Astrocyte of the spinal cord (primary cell): ENCODE results near the gene ADAMTS14.

Experiments
- DNase-seq: peaks from one replicate; pipeline ENCODE4 v3.0.0; 2011; ENCODE audit warnings: low read depth, low spot score
- H3K4me3 ChIP-seq: 2 replicates; pipeline ENCODE4 v1.5.1; 2011; ENCODE audit warnings: low read depth, mild to moderate bottlenecking, low read length, moderate library complexity
- CTCF ChIP-seq: IDR thresholded peaks from 2 replicates; pipeline ENCODE4 v1.5.1; 2012; ENCODE audit warnings: low read depth, mild to moderate bottlenecking, low read length, inconsistent platforms
- in situ Hi-C: cut with HindIII; loops from 2 replicates; pipeline ENCODE4 v1.10.0; 2017; ENCODE audit warnings: low sequenced_read_pairs

Gene ADAMTS14

GRCh38 chr10:70699659-70700174 lies 27.4 kb downstream of the ADAMTS14 start:
- H3K4me3 ChIP-seq = no peak overlapping the region
- in situ Hi-C loops = no loop called here
- TF ChIP-seq CTCF = no peak
- DNase-seq = no peak

GRCh38 chr10:70702190-70702763 lies 30.0 kb downstream of the ADAMTS14 start:
- no peak overlapping the region for H3K4me3 ChIP-seq
- in situ Hi-C loops = no loop called here
- DNase-seq = no peak
- TF ChIP-seq CTCF = no peak

- in situ Hi-C loops = no loop called here
- DNase-seq = no peak
- no peak for TF ChIP-seq CTCF
- H3K4me3 ChIP-seq = no peak overlapping the region
Measured at GRCh38 chr10:70704211-70704610, 31.9 kb downstream of the ADAMTS14 start.

GRCh38 chr10:70705121-70705861 lies 33.0 kb downstream of the ADAMTS14 start:
- in situ Hi-C loops = no loop called here
- H3K4me3 ChIP-seq = no peak overlapping the region
- DNase-seq = no peak
- TF ChIP-seq CTCF = no peak

GRCh38 chr10:70711177-70711576 lies 38.9 kb downstream of the ADAMTS14 start:
- DNase-seq = no peak
- in situ Hi-C loops = no loop called here
- TF ChIP-seq CTCF = no peak
- no peak overlapping the region for H3K4me3 ChIP-seq

- no peak for DNase-seq
- no peak overlapping the region for H3K4me3 ChIP-seq
- no peak for TF ChIP-seq CTCF
- in situ Hi-C loops = no loop called here
Measured at GRCh38 chr10:70711911-70712310, 39.6 kb downstream of the ADAMTS14 start.
